ENCODE data around the gene ABAT.

- no peak for TF ChIP-seq CTCF (IDR thresholded peaks at IDR 0.05; ENCODE audit: low read length)
- no peak for TF ChIP-seq EZH2 (IDR thresholded peaks at IDR 0.05; ENCODE audit: borderline replicate concordance, low read length)
Observed at GRCh38 chr16:8685617-8686016, 11.2 kb downstream of the ABAT start.

Data from OCI-LY1 (cell line).